Measurements from ENCODE around the gene FAM174A.

- TF ChIP-seq CBX8 (IDR thresholded peaks at IDR 0.05; ENCODE audit: borderline replicate concordance, extremely low read depth, low read depth, low read length, poor library complexity, severe bottlenecking) (no peak), HOMEZ (CRISPR knock-in tag; IDR thresholded peaks at IDR 0.05) (no peak), JUND (IDR thresholded peaks at IDR 0.05; ENCODE audit: borderline replicate concordance, low read depth, low read length) (no peak), JUND (tag; IDR thresholded peaks at IDR 0.05; ENCODE audit: borderline replicate concordance, low read depth, low read length) (no peak), ZSCAN32 (CRISPR knock-in tag; IDR thresholded peaks at IDR 0.05) (no peak), ZBTB33 (CRISPR knock-in tag; IDR thresholded peaks at IDR 0.05) (no peak), L3MBTL2 (IDR thresholded peaks at IDR 0.05) (no peak), CBFA2T3 (IDR thresholded peaks at IDR 0.05) (no peak), BRCA1 (IDR thresholded peaks at IDR 0.05) (no peak), BRCA1 (CRISPR knock-in tag; IDR thresholded peaks at IDR 0.05) (no peak), COPS2 (conservative IDR thresholded peaks at IDR 0.05) (no peak), ZBTB49 (CRISPR knock-in tag; IDR thresholded peaks at IDR 0.05; ENCODE audit: borderline replicate concordance) (no peak), ZNF57 (CRISPR knock-in tag; IDR thresholded peaks at IDR 0.05) (no peak), CTCF (IDR thresholded peaks at IDR 0.05 in 2 of 3, conservative IDR thresholded peaks at IDR 0.05 in 1 of 3; ENCODE audit: insufficient read depth in 2 of 3, low read depth in 1 of 3, low read length in 3 of 3) (no peak), USF1 (CRISPR knock-in tag; IDR thresholded peaks at IDR 0.05) (no peak), ZNF518B (CRISPR knock-in tag; IDR thresholded peaks at IDR 0.05) (no peak)
Measured at GRCh38 chr5:100590867-100591266, 55.7 kb downstream of the FAM174A start.
